ENCODE data around the gene TUBGCP2.

Gene TUBGCP2

DNA sequence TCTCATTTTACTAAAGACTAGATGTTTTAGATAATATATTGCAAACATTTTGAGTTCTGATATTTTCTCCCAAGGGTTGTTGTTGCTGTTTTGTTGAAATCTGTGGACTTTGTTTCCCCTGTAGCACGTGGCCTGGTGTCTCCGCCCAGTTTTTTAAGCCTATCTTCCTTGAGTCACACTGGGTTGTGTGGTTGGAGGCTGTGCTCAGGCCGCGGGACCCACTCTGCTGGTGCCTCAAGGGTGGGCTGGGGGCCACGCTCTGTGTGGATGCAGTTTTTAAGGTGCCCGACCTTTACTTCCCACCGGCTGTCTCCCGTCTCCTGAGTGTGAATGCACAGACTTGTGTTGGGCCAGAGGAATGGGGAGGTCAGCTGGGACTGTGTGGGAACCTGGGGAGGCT is 34.3 kb upstream of the TUBGCP2 start:
- no peak overlapping the region for H3K4me3 ChIP-seq (replicated peaks in 1 of 2; ENCODE audit: low read depth in 2 of 2, low read length in 2 of 2)
- TF ChIP-seq, protein P1, sequence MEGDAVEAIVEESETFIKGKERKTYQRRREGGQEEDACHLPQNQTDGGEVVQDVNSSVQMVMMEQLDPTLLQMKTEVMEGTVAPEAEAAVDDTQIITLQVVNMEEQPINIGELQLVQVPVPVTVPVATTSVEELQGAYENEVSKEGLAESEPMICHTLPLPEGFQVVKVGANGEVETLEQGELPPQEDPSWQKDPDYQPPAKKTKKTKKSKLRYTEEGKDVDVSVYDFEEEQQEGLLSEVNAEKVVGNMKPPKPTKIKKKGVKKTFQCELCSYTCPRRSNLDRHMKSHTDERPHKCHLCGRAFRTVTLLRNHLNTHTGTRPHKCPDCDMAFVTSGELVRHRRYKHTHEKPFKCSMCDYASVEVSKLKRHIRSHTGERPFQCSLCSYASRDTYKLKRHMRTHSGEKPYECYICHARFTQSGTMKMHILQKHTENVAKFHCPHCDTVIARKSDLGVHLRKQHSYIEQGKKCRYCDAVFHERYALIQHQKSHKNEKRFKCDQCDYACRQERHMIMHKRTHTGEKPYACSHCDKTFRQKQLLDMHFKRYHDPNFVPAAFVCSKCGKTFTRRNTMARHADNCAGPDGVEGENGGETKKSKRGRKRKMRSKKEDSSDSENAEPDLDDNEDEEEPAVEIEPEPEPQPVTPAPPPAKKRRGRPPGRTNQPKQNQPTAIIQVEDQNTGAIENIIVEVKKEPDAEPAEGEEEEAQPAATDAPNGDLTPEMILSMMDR (IDR thresholded peaks at IDR 0.05; ENCODE audit: low read depth, low read length), result no peak
- no peak for DNase-seq (ENCODE audit: low read depth in 2 of 2)

DNA sequence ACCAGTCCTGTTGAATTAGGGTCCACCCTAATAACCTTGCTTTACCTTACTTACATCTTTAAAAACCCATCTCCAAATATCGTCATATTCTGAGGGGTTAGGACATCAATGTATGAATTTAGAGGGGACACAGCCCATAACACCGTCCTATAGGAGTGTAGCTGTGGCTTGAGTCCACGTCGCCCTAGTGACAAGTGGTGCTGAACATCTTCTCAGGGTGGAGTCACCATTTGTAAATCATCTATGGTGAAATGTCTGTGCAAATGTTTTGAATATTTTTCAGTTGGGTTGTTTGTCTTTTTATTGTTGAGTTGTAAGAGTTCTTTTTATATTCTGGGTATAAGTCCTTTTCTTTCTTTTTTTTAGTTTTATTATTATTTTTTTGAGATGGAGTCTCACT is 33.3 kb upstream of the TUBGCP2 start:
- TF ChIP-seq, protein P1 (IDR thresholded peaks at IDR 0.05; ENCODE audit: low read depth, low read length), result no peak
- H3K4me3 ChIP-seq (replicated peaks in 1 of 2; ENCODE audit: low read depth in 2 of 2, low read length in 2 of 2), result no peak overlapping the region
- no peak for DNase-seq (ENCODE audit: low read depth in 2 of 2)

DNA sequence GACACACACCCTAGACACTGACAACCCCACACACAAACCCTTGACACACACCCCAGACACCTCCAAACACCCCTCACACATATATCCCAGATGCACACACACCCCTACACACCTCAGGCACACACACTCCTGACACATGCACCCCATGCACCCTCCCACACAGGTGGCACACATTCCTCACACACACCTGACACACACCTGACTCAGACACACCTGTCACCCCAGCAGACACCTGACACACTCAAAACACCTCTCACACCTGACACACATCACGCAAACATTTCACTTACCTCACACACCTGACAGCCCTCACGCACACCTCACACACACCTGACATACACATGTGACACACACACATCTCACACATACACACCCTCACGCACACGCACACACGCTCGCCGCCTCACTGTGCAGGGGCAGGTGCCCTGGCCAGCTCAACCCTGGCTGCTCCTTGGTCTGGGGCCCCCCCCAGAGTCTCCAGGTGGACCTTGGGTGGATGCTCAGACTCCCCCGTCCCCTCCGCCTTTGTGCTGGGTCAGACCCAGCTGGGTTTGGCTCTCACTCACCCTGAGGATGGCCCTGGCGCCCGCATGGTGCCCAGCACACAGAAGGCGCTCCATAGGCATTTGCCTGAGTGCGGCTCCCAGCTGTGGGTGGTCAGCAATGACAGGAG is 31.2 kb upstream of the TUBGCP2 start:
- TF ChIP-seq, protein P1 (IDR thresholded peaks at IDR 0.05; ENCODE audit: low read depth, low read length), result no peak
- no peak for DNase-seq (ENCODE audit: low read depth in 2 of 2)
- no peak overlapping the region for H3K4me3 ChIP-seq (replicated peaks in 1 of 2; ENCODE audit: low read depth in 2 of 2, low read length in 2 of 2)

DNA sequence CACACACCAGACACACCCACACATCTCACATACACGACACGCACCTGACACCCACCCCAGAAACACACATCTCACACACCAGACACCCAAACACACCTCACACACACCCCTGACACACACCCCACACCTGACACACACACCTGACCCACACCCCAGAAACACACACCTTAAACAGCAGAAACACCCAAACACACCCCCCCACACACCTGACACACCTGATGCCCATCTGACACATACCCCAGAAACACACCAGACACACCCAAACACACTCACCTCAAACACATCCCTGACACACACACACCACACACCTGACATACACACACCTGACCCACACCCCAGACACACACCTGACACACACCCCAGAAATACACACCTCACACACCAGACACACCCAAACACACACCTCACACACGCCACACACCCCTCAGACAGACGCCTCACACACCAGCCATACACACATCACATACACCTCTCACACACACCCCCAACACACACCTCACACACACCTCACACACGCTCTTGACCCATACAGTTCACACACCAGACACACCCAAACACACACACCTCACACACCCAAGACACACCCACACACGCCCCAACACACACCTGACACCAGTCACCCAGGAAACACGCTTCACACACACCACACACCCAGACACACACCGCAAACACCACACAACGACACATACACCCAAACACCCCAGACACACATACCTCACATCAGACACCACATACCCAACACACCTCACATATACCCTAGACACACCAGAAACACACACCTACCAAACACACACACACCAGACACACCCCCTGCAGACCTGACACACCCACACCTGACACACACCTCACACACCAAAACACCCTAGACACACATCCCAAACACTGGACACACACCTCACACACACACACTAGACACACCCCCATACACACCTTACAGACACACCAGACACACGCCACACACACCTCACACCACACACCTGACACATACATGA is 29.7 kb upstream of the TUBGCP2 start:
- DNase-seq (ENCODE audit: low read depth in 2 of 2), result no peak
- no peak overlapping the region for H3K4me3 ChIP-seq (replicated peaks in 1 of 2; ENCODE audit: low read depth in 2 of 2, low read length in 2 of 2)
- TF ChIP-seq, protein P1 (IDR thresholded peaks at IDR 0.05; ENCODE audit: low read depth, low read length), result no peak

DNA sequence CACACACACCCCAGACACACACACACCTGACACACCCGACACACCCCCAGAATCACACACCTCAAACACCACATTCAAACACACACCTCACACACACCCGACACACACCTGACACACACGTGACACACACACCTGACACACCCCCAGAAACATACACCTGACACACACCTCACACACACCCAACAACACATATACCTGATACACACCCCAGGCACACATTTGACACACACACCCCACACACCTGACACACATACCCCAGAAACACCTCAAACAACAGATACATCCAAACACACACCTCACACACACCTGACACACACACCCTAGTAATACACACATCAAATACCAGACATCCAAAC is 28.7 kb upstream of the TUBGCP2 start:
- no peak overlapping the region for H3K4me3 ChIP-seq (replicated peaks in 1 of 2; ENCODE audit: low read depth in 2 of 2, low read length in 2 of 2)
- TF ChIP-seq, protein P1 (IDR thresholded peaks at IDR 0.05; ENCODE audit: low read depth, low read length), result no peak
- DNase-seq (ENCODE audit: low read depth in 2 of 2), result no peak

DNA sequence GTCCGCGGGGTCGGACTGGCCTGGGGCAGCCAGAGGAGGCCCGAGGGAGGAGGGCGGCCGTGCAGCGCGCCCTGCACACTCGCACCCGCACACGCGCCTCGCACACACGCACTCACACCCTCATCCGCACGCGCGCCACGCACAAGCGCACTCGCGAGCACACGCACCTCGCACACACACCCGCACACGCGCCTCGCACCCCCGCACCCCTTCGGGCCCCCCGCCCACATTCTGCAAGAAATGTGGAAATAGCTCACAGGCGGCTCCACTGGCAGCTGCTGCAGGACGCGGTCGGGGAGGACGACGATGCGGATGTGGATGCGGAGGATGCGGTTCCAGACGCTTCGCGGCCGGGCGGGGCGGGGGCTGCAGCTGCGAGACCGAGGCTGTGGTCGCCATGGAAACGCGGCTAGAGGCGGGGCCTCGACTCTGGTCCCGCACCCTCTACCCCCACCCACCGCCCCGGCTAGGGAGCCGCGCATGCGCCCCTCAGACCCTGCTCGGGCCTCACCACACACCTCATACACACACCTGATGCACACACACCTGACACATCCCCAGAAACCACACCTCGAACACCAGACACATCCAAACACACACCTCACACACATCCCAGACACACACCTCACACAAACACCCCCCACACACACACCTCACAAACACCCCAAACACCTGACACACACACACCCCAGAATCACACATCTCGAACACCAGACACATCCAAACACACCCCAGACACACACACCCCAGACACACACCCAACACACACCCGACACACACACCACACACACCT is 28.1 kb upstream of the TUBGCP2 start, which contains the start of gene CALY:
Gene CALY, minus strand, starts transcription at position 320 of the 793 bp plus-strand sequence. CDS start 7,907 bp downstream, outside the sequence.
- peak within 1 kb of the TSS; percentile 32 to 40 for H3K4me3 ChIP-seq (replicated peaks in 1 of 2; ENCODE audit: low read depth in 2 of 2, low read length in 2 of 2)
- DNase-seq (ENCODE audit: low read depth in 2 of 2), result no peak
- TF ChIP-seq, protein P1 (IDR thresholded peaks at IDR 0.05; ENCODE audit: low read depth, low read length), result no peak
